Retinal pigment epithelial cell (primary cell): ENCODE data around the gene ADAMTS8.

Experiments used
- DNase-seq: peaks from one replicate; pipeline ENCODE4 v3.0.0-alpha.2; 2010; ENCODE audit warnings: low read depth
- H3K4me3 ChIP-seq: 2 replicates; pipeline ENCODE4 v1.5.1; 2011; ENCODE audit warnings: mild to moderate bottlenecking, low read length, control low read depth, moderate library complexity
- CTCF ChIP-seq: conservative IDR thresholded peaks from 2 replicates; pipeline ENCODE4 v1.5.1; 2011; ENCODE audit warnings: low read depth, low read length, control low read depth, inconsistent platforms

Gene ADAMTS8

GRCh38 chr11:130380778-130381177 lies 47.6 kb downstream of the ADAMTS8 start:
- TF ChIP-seq CTCF: no peak
- H3K4me3 ChIP-seq: no peak overlapping the region
- DNase-seq: no peak

- TF ChIP-seq CTCF: no peak
- no peak for DNase-seq
- no peak overlapping the region for H3K4me3 ChIP-seq
These were observed 49.1 kb downstream of the ADAMTS8 start for GRCh38 chr11:130379276-130379675.

GRCh38 chr11:130370845-130371590 lies 57.4 kb downstream of the ADAMTS8 start:
- no peak overlapping the region for H3K4me3 ChIP-seq
- no peak for DNase-seq
- TF ChIP-seq CTCF: peak; percentile 22

- no peak overlapping the region for H3K4me3 ChIP-seq
- TF ChIP-seq CTCF: no peak
- no peak for DNase-seq
These were observed 58.7 kb downstream of the ADAMTS8 start for GRCh38 chr11:130369713-130370112.

GRCh38 chr11:130369141-130369691 lies 59.2 kb downstream of the ADAMTS8 start:
- no peak for TF ChIP-seq CTCF
- H3K4me3 ChIP-seq: no peak overlapping the region
- no peak for DNase-seq

- DNase-seq: no peak
- no peak overlapping the region for H3K4me3 ChIP-seq
- TF ChIP-seq CTCF: no peak
These were observed 69.0 kb downstream of the ADAMTS8 start for GRCh38 chr11:130359419-130359818.

GRCh38 chr11:130358398-130358797 lies 70.0 kb downstream of the ADAMTS8 start:
- no peak overlapping the region for H3K4me3 ChIP-seq
- TF ChIP-seq CTCF: no peak
- no peak for DNase-seq
